ENCODE measurements around the gene MSX2.
"Not testable (repeated sequence)": the region's sequence is repeated elsewhere in the genome, so short reads cannot be mapped to it uniquely, and the experiment has no call there.

MSX2 gene

GRCh38 chr5:174733836-174734235 lies 9.5 kb downstream of the MSX2 start:
- DNase-seq (ENCODE audit: low read depth), result no peak

GRCh38 chr5:174734571-174735497 lies 10.5 kb downstream of the MSX2 start:
- no peak for DNase-seq (ENCODE audit: low read depth)

- no peak for DNase-seq (ENCODE audit: low read depth)
Measured at GRCh38 chr5:174735498-174736330, 11.3 kb downstream of the MSX2 start.

GRCh38 chr5:174736331-174736721 lies 11.9 kb downstream of the MSX2 start:
- DNase-seq (ENCODE audit: low read depth), result no peak

GRCh38 chr5:174736777-174737176 lies 12.4 kb downstream of the MSX2 start:
- no peak for DNase-seq (ENCODE audit: low read depth)

GRCh38 chr5:174737330-174737729 lies 12.9 kb downstream of the MSX2 start:
- DNase-seq (ENCODE audit: low read depth), result no peak

GRCh38 chr5:174741352-174741751 lies 17.0 kb downstream of the MSX2 start:
- no peak for DNase-seq (ENCODE audit: low read depth)

- DNase-seq (ENCODE audit: low read depth), result no peak
Measured at GRCh38 chr5:174744896-174745295, 20.5 kb downstream of the MSX2 start.

- DNase-seq (ENCODE audit: low read depth), result no peak
Measured at GRCh38 chr5:174745590-174746103, 21.3 kb downstream of the MSX2 start.

- no peak for DNase-seq (ENCODE audit: low read depth)
Measured at GRCh38 chr5:174750711-174751110, 26.3 kb downstream of the MSX2 start.

- no peak for DNase-seq (ENCODE audit: low read depth)
Measured at GRCh38 chr5:174751154-174752000, 27.0 kb downstream of the MSX2 start.

- DNase-seq (ENCODE audit: low read depth), result no peak
Measured at GRCh38 chr5:174752121-174752520, 27.7 kb downstream of the MSX2 start.

- no peak for DNase-seq (ENCODE audit: low read depth)
Measured at GRCh38 chr5:174755106-174755505, 30.7 kb downstream of the MSX2 start.

GRCh38 chr5:174759091-174759490 lies 34.7 kb downstream of the MSX2 start:
- DNase-seq (ENCODE audit: low read depth), result no peak

- no peak for DNase-seq (ENCODE audit: low read depth)
Measured at GRCh38 chr5:174760721-174761120, 36.3 kb downstream of the MSX2 start.

GRCh38 chr5:174761341-174761740 lies 37.0 kb downstream of the MSX2 start:
- not testable (repeated sequence) for DNase-seq (ENCODE audit: low read depth)

GRCh38 chr5:174764309-174764708 lies 39.9 kb downstream of the MSX2 start:
- DNase-seq (ENCODE audit: low read depth), result no peak

GRCh38 chr5:174765540-174765939 lies 41.2 kb downstream of the MSX2 start:
- DNase-seq (ENCODE audit: low read depth), result no peak

GRCh38 chr5:174767670-174768069 lies 43.3 kb downstream of the MSX2 start:
- no peak for DNase-seq (ENCODE audit: low read depth)

- DNase-seq (ENCODE audit: low read depth), result no peak
Measured at GRCh38 chr5:174769005-174769404, 44.6 kb downstream of the MSX2 start.

- no peak for DNase-seq (ENCODE audit: low read depth)
Measured at GRCh38 chr5:174773371-174773770, 49.0 kb downstream of the MSX2 start.

GRCh38 chr5:174775081-174775480 lies 50.7 kb downstream of the MSX2 start:
- DNase-seq (ENCODE audit: low read depth), result no peak

Data from HS-5 (cell line).